22Rv1 (cell line): ENCODE measurements around the gene ZNF789.

Experiments used
- CTCF ChIP-seq: fragments of 450-650 bp; IDR thresholded peaks from 2 replicates; pipeline ENCODE4 v1.5.1; 2017; ENCODE audit warnings: mild to moderate bottlenecking
- ZFX ChIP-seq: fragments of 450-650 bp; IDR thresholded peaks from 2 replicates; pipeline ENCODE4 v1.6.1; 2017; ENCODE audit warnings: antibody characterized with exemption, borderline replicate concordance

- no peak for TF ChIP-seq CTCF
- TF ChIP-seq ZFX: no peak
These were observed 20.1 kb upstream of the ZNF789 start for GRCh38 chr7:99452541-99452940.
